CD4-positive, alpha-beta T cell treated with Interleukin-15 for 1 hour (primary cell): ENCODE data around the gene C1QTNF7.

Source experiments
- DNase-seq: peaks from one replicate; pipeline ENCODE4 v3.0.0-alpha.2; 2020

Gene C1QTNF7

DNA sequence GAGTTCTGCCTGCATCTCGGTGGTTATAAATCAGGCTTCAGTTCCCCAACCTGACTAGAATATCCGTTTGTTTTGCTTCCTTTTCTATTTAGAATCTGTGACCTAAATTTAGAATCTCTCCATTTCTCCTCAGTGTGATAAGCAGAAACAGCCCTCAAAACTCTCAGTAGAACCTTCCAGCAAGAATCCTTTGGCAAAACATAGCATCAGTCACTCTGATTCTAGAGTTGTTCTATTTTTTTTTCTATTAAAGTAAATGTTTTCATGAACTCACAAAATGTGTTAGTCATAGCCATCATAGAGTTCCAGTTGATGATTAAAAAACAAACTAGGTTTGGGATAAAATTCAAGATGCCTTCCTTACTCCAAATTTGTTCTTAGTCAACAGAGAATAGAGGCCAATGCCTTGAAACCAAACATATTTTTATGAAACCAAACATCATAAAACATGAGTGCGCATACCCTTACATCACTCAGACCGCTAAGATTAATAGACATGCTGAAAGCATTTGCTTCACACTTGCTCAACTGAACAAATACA lies 13.2 kb upstream of the C1QTNF7 start:
- no peak for DNase-seq

DNA sequence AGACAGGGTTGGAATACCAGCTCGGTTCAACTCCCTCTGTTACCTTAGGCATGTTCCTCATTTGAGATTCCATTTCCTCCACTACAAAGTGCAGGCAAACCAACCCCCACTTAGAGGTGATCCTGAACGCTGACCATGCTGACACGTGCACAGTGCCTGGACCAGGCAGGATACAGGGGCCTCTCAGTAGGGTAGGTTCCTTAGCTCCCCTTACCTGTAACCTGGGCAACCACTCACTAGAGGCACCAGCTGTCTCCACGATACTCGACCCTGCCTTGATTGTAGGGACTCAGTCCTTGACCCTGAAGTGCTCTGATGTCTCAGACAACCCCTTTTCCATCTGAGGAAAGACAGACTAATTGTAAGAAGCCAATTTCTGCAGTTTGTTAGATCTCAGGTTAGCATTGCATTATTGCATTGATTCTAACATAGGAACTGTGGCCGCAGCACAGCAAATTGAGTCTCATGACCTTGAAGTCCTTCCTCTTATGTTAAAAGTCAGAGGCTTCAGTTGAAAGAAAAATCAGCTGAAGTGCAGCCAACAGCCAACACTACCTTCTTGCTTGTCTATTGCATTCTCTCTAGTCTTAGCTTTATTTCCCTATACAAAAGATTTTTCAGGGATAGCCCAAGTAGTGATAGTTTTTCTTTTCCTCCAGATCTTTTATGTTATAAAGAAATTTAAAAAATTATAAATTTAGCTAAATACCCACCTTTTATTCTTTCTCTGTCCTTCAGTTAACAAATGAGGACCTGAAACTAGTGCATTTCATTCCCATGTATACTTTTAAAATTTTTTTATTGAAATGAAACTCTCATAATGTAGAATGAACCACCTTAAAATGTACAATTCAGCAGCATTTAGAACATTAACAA lies 11.2 kb upstream of the C1QTNF7 start:
- DNase-seq = no peak

DNA sequence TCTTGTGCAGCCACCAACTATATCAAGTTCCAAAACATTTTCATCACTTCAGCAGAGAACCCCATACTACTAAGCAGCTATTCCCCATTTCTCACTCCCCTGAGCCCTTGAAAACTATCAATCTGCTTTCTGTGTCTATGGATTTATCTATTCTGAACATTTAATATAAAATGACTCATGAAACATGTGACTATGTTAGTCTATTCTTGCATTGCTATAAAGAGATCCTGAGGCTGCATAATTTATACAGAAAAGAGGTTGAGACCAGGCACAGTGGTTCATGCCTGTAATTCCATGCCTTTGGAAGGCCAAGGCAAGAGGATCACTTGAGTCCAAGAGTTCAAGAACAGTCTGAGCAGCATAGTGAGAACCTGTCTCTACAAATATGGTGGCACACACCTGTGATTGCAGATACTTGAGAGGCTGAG lies 10.6 kb upstream of the C1QTNF7 start:
- DNase-seq = no peak

DNA sequence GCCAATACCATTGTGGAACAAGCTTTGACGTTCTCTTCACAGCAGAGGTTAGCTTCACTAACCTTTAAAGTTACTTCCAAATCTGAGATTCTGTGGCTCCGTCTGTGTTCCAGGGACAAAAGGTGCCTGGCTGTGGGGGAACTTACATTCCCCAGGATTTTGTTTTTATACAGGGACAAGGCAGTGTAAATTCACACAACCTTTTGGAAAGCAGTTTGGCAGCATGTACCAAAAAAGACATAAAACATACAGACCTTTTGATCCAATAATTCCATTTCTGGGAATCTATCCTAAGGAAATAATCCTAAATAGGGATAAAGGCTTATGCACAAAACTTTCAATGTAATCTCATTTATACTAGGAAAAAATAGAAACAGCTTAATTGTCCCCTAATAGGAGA lies 8.9 kb upstream of the C1QTNF7 start:
- no peak for DNase-seq

DNA sequence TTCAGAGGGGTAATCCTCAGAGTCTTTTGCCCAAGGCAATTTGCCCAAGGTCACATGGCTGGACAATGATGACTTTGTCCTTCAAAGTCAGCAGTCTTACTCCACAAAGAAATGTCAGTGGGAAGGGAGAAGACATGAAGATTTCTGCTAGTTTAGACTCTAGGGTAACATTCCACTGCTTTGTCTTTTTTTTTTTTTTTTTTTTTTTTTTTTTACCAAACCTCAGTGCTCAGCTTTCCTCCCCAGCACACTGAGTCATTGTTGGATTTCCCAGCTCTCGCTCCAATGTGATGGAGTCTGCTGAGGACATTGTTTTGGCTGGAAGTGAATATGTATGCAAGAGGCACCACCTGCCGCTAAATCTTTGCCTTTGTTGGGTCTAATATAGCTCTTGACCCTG lies 7.2 kb upstream of the C1QTNF7 start:
- no peak for DNase-seq

DNA sequence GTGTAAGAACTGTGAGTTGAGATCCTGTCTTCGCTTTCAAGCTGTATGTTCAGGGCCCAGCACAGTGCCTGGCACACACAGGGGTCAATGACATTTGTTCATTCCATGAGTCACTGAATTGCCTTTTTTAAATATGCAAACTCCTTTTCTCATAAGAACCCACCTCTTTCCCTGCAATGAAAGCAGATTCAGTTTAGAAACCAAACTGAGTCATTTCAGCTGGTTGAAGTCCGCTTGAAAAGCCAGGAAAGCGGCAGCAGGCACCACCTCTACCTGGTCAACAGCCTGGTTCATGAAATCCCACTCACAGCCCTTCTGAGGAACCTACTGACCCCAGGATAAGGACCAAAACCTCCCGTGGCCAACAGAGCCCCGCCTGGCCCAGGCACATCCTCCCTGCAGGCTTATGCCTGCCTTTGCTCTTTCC lies 4.5 kb upstream of the C1QTNF7 start:
- no peak for DNase-seq

DNA sequence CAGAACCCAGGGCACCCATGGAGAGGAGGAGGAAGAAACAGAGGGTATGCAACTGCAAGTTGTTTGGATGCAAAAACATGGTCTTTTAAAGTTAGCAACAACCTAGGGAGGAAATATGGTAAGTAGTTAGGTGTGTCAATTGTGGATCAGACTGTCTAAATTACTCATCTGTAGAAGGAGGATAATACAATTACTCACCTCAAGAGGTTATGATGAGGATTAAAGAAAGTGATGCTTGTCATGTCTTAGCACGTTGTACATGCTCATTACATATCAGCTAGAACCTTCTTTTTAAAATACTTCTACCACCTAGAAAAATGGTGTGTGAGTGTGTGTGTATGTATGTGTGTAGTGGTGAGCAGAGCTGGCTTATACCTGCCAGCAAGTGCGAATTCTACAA lies 2.3 kb upstream of the C1QTNF7 start:
- no peak for DNase-seq

DNA sequence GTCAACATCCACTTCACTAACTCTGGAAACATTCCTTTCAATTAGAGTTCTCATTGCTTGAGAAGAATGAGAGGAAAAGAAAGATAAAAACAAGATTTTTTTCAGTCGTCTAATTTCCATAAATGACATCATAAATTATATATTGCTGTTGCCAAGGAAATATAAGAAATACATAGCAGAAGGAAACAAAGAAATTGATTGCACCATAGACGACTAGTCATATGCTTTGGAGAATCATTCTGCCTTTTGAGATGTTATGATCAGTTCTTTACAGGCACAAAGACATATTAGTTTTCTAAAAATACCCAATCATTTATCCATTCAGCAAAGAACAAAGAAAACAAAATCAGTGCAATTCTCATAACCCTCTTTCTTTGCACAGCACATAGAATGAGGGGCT lies 672 bp upstream of the C1QTNF7 start:
- no peak for DNase-seq

DNA sequence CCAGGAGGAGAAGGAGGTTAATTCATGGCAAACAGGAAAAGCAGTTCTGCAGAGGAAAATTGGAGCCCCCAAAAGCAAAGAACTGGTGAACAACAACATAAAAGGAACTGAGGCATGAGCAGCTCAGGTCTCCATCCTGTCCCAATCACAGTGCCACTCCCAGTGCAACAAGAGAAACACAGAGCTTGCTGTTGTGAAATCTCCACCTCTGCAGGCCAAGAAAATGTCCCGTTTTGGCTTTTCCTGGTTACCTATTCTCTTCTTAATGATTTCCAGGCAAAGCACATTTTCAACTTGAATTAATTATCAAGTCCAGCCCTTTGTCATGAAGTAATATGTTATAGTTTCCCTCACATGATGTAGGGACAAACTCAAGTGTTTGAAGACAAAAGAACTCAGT lies 778 bp downstream of the C1QTNF7 start:
- DNase-seq = no peak

DNA sequence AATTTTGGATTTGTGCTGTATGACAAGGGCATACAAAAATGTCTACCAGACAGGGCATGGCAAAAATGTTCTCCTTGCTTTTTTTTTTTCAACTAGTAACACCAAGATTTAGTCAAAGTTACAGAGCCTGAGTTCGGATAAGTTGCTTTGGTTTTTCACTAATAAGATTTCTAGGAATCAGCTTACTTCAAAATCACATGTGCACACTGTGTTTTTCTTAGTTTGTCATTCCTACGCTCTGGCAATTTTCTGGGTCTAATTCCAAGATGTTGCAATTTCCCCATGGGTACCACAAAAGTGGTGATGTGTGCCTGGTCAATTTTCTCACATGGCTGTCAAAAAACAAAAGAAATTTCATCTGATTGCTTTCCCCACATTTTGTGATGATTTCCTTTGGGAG lies 6.3 kb downstream of the C1QTNF7 start:
- DNase-seq = no peak

DNA sequence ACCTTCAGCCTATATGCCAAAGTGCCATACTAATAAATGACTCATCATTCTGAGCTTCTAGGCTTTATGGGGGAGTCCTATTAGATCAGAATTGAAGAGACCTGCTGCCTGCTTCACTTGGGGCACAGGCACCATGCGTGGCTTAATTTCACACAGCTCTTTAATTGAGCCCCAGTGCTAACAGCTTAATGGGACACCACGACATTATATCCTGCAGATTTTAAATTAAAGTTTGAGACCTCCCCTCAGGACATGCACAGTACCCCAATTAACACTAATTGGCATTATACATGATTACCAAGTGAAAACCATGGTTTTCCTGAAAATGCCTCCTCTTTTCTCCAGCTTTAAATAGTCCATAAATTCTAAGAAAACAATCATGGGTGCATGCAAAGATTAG lies 6.8 kb downstream of the C1QTNF7 start:
- DNase-seq = no peak

DNA sequence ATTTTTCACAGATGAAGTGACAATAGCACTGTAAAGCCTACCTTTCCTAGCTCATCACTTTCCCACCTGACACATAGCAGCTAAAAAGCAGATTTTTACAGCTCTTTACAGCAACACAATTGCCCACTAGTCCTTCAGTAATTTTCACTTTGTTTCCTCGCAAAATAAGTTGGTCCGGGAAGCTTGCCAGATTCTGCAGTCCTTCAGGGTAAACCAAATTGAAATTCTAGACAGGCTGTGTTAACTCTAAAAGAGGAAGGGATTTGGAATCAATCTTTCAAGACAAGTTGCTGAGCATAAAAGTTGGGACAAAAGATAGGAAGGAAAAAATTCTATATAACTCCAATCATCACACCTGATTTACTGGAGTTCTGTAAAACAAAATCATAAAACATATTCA lies 8.7 kb downstream of the C1QTNF7 start:
- DNase-seq = no peak

DNA sequence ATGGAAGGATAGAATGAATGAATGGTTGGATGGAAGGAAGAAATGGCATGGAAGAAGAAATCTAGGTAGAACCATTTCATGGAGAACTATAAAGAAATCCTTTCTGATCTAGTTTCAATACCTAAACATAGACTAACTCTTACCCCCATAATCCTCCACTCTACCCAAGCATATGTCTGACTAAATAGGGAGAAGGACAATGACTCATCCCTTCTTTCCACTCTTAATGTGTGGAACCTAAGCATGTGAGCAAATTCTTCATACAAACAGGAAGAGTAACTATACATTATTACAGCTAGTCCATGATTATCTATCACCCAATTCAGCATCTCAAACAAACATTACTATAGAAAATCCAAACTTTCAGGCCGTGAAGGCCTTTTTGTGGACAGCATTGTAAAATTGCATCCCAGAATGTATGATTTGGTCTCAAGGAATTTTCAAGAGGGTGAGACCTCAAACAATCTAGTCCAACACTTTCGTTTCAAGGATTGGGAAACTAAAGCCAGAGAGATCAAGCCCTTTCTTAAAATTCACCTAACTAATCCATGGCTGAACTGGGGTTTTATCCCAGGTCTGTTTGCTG lies 11.2 kb downstream of the C1QTNF7 start:
- DNase-seq = no peak

DNA sequence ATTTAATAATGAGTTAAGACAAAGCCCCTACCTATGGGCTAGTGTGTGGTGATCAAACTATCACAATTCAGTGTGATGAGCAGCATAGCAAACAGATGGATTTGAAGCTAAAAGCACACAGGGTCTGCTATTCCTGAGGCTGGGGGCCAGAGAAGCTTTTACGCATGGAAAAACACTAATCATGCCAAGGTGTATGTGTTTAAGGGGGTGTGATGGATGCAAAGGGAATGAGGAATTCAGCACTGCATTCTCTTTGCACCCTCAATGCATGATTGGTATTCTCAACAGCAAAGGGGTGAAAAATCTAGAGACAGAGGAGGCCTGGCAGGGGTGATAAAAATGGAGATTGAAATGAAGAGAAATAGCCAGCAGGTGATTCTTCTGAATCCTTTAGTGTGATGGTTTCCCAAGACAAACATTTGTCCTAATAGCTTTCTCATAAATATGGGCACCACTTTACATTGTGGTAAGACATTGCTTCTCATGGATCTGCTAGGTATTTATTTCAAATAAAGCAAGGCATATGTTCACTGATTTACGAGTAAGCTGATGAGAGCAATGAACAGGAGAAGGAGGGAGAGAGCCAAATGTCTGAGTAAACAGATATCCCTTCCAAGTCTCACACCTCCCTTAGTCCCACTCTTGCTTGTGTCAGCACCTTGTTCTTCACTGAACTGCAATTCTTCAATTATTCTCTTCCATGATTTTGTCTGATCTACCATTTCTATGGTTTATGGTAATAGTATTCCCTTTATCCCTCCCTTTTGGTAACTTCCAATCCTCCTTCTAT lies 15.7 kb downstream of the C1QTNF7 start:
- DNase-seq = no peak

DNA sequence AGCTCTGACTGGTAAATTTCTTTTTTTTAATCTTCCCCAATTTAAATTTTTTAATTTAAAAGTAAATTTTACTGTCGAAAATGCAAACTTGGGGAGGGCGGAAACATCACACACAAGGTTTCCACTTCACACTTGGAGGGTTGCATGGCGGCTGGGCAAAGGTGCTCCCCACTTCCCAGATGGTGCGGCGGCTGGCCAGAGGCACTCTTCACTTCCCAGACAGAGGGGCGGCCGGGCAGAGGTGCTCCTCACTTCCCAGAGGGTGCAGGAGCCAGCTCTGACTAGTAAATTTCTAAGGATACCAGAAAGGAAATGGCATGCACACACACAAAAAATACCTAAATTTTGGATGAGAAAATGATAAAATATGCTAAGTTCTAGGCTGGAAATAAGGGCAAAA lies 16.4 kb downstream of the C1QTNF7 start:
- no peak for DNase-seq

DNA sequence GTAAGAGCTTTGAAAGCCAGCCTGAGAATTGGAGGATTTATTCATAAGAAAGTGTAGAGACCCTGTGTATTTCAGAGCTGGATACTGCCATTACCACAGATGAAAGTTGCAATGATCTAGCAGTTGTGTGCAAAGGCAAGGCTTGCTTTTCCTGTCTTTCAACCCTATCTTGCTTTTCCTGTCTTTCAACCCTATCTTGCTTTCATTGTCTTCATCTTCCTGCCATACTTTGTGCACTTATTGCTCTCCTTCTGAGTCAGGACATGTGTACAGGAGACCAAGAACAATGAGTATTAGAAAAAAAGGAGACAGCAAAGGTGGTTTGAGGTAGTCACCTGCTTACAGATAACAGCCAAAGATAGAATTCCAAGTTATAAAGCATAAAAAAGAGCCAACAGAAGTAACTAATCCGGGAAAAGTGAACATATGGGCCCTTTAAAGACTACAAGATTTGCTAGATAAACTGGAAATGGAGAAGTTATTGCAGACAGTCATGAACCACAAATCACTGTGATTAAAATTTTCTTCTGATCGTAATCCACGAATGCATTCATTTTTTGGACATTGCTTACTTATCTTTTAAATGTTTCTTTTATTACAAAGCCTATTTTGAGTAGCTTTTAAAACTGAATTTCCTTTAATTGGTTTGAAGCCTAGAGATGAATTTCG lies 17.2 kb downstream of the C1QTNF7 start:
- no peak for DNase-seq

DNA sequence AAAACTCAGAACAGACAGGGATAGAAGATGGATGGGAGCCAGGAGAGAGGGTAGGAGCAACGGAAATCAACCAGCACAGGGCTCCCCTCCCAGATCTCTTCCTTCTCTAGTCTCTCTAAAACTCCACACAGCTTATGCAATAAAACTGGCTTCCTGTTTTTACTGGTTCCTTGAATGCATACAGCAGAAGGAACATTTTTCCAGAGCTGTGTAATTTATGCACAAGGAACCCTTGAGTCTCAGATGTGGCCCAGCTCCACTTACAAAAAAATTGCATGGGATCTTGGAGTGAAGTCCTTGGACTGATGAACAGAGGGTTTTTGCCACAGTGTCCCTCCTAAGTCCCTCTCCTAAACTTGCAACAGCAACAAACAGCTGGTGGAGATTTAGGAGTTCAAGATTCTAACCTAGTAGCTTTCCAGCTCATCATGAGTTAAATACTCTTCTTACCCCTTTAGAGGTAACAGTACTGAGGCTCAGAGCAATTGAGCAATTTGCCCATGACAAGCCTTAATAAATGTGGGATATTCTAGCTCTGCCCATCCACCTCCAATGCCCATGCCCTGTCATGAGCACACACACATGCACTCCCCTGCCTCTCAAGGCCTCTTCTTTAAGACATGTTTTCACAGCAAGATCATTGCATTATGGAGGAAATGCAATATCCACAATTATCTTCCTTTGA lies 23.5 kb downstream of the C1QTNF7 start:
- no peak for DNase-seq

DNA sequence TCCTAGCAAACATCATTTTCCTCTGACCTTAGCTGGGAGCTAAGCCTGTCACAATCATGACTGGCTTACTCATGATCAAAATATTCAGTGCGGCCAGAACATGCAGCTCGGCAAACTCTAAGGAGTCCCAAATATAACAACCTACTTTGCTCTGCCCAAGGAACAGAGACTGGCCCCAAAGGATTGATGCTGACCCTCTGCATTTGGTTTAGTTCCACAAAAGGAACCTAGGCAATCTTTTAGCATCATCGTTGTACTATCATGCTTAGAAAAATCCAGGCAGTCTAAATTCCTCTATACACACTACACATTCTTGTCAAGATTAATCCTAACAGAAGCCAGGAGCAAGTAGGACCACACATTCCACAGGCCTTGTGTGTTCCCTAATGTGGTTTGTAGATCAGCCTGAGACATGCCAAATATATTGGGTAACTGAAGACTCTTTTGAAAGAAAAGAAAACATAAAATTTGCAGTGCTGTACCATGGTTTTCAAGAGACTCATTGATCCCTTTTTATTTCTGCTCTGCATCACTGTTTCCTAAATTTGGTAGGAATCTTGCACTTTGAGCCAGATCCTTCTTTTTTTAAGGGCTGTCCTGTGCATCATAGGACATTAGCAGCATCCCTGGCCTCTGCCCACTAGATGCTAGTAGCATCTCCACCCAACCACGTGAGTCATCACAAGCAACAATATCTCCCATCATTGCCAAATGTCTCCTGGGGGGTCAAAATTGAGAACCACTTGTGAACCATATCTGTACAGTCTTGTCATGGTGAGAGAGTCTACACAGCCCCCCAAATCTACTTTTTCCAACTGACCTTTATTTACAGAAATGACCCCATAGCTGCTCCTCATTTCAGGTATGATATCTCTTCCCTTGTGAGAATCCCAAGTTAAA lies 24.3 kb downstream of the C1QTNF7 start:
- no peak for DNase-seq

DNA sequence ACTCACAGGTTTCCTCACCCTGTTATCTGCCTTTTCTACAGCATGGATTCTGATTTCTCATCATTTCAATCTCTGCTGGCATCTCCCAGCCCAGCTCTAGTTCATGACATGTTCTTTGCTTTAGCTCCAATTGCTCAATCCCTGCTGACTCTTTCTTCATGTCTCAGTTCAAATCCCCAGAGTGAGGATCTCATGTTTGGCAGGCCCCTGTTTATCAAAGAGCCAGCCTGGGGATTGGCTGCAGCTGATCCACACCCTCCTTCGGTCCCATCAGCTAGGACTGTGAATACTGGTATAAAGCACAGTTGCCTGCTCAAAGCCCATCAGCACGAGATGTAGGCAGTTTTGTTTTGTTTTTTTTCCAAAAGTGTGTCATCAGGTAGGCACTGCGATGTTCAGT lies 27.5 kb downstream of the C1QTNF7 start:
- DNase-seq = no peak

DNA sequence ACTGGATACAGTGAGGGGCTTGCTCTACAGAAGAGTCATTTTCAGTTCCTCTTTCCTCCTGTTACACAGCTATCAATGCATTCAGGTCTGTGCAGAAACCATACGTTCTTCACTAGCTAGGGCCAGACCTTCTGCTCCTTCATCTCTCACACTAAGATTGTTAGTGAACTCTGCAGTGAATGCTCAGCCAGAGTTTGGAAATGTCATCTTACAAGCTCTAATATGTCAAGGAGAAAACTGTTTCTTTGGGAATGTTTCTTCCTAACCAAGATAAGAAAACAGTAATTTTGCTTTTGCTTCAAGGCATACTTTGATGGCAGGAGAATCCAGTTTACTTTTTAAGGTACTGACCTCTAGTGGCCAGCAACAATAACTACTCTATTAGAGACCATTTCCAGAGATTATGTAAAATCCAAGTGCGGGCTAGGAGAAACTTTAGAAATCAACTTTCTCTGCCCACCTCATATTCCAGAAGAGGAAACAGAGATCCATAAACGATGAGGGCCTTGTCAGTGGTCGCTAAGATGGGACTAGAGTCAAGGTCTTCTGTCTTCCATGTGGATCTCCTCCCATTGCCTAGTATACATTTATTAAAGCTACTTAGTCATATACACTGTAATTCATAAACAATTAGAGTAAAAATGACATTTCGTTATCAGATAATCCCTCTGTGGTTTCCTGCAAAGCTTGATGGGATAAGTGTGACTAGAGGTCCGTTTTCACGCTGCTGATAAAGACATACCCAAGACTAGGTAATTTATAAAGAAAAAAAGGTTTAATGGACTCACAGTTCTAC lies 29.8 kb downstream of the C1QTNF7 start:
- peak; percentile 19 for DNase-seq
